AG04449 (cell line): ENCODE data around the gene NTN5.
"Not testable (repeated sequence)": the region's sequence is repeated elsewhere in the genome, so short reads cannot be mapped to it uniquely, and the experiment has no call there.

Experiments used
- CTCF ChIA-PET: fragments of 350-600 bp; formaldehyde crosslinking; extraction: SDS; loops from one replicate; lab custom pipeline; 2021; ENCODE audit warnings: antibody characterized with exemption; lab: Yijun Ruan, JAX
- POLR2A ChIA-PET: fragments of 400-600, 350-600 bp; formaldehyde crosslinking; extraction: SDS; loops from one replicate; lab custom pipeline; 2020; ENCODE audit warnings: antibody characterized with exemption, inconsistent platforms; lab: Yijun Ruan, JAX
- DNase-seq: peaks from one replicate; pipeline ENCODE4 v3.0.0-alpha.2; 2010; ENCODE audit warnings: low read depth, low spot score
- H3K4me3 ChIP-seq: 2 replicates; pipeline ENCODE4 v1.5.1; 2011; ENCODE audit warnings: low read depth, mild to moderate bottlenecking, control low read depth, low read length
- TF ChIP-seq, protein P1 (sequence below): IDR thresholded peaks from one replicate; pipeline ENCODE4 v1.5.1; 2011; ENCODE audit warnings: mild to moderate bottlenecking, moderate library complexity, low read length, control low read depth, inconsistent platforms; ENCODE audit not compliant: insufficient read depth; ENCODE audit errors: missing control alignments

Gene NTN5

DNA sequence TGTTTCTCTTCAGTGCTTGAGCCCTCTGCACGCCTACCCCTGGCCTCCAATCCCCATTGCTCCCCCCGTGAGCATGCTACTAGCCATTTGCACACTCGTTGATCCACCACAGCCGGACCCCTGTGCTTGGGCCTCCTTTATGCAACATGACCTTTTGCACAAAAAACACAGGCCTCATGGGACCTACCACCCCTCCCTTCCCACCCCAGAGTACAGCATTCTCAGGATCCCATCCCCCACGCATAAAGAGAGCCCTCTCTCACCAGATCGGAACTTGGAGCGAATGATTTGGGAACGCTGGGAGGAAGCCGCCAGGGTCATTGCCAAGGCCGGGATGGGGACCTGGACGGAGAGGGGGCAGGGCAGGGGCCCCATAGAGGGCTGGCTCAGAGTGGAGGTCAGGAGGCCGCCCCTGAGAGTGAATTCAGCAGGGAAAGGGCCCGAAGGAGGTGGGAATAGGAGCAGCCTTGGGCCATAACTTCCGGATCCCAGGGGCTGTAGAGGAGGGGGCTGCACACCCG lies 46.0 kb upstream of the NTN5 start:
- POLR2A ChIA-PET = no interaction called here
- no peak for DNase-seq
- TF ChIP-seq, protein P1, sequence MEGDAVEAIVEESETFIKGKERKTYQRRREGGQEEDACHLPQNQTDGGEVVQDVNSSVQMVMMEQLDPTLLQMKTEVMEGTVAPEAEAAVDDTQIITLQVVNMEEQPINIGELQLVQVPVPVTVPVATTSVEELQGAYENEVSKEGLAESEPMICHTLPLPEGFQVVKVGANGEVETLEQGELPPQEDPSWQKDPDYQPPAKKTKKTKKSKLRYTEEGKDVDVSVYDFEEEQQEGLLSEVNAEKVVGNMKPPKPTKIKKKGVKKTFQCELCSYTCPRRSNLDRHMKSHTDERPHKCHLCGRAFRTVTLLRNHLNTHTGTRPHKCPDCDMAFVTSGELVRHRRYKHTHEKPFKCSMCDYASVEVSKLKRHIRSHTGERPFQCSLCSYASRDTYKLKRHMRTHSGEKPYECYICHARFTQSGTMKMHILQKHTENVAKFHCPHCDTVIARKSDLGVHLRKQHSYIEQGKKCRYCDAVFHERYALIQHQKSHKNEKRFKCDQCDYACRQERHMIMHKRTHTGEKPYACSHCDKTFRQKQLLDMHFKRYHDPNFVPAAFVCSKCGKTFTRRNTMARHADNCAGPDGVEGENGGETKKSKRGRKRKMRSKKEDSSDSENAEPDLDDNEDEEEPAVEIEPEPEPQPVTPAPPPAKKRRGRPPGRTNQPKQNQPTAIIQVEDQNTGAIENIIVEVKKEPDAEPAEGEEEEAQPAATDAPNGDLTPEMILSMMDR = no peak
- no peak overlapping the region for H3K4me3 ChIP-seq
- CTCF ChIA-PET = no interaction called here

DNA sequence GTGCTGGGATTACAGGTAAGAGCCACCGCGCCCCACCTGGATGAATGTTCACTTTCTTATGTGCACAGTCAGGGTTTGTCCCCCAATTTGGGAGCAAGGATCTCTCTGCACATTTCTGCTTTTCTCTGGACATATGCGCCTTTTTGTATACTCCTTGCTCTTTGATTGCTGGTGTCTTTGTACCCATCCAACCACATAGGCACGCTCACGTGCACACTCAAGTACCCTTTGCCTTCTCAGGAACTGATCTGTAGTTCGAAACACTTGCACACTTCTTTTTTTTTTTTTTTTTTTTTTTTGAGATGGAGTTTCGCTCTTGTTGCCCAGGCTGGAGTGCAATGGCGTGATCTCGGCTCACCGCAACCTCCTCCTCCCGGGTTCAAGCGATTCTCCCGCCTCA lies 45.3 kb upstream of the NTN5 start:
- DNase-seq, H3K4me3 ChIP-seq: not testable (repeated sequence)
- ChIA-PET CTCF (interaction anchor here (0.8 kb wide), 1 partner anchor 9 kb away, joined by 3 read pairs; no protein-coding TSS in a partner anchor), POLR2A (interaction anchor here (1.2 kb wide), 1 partner anchor 18 kb away, joined by 3 read pairs; no protein-coding TSS in a partner anchor)

DNA sequence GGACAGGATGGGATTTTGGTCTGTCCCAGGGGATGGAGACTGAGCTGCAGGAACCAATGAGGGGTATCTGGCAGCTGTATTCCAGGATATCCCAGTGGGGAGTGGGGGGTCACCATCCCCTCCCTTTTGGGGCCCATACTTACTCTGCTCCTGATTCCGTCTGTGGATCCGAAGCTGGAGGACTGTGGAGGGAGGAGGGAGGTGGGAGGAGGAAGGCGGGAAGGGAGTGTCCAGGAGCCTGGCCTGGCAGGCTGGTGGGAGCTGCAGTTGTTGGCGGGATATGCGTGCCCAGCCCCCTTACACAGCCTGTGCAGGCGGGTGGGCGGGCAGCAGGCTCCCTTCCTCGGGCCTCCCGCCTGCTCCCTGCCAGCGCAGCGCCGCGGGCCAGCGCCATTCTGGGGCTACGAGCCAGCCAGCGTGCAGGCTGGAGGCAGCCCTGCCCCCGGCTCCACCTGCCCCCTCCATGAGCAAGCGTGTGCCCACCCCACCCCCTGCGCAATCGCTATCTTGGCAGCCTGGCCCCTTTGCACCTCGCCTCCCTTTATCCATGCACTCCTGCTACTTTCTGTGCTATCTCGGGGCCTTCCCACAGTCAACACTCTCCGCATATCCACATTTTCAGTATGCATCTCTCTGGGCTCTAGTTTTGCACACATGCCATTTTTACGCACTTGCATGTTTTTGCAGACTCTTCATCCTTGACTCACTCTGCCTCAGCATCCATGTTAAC lies 43.9 kb upstream of the NTN5 start:
- no peak for DNase-seq

GRCh38 chr19:48715681-48716171 lies 42.9 kb upstream of the NTN5 start:
- TF ChIP-seq, protein P1 = no peak
- POLR2A ChIA-PET = interaction anchor here (0.7 kb wide), 1 partner anchor 9 kb away, joined by 3 read pairs; no protein-coding TSS in a partner anchor
- peak overlapping the region; percentile 63 for H3K4me3 ChIP-seq
- CTCF ChIA-PET = interaction anchor here (1.0 to 1.1 kb wide), 2 partner anchors 40 to 127 kb away, joined by 3 to 5 read pairs; no protein-coding TSS in a partner anchor
- DNase-seq = no peak

More for the DNA sequence above, 43.9 kb upstream of the NTN5 start:
- ChIA-PET POLR2A (interaction anchor here (0.7 to 1.2 kb wide), 2 partner anchors 8 to 17 kb away, joined by 3 read pairs; no protein-coding TSS in a partner anchor), CTCF (interaction anchor here (0.8 to 1.1 kb wide), 3 partner anchors 10 to 126 kb away, joined by 3 to 5 read pairs (median 3); no protein-coding TSS in a partner anchor)
- H3K4me3 ChIP-seq = peak overlapping the region; percentile 47
- TF ChIP-seq, protein P1 = no peak

DNA sequence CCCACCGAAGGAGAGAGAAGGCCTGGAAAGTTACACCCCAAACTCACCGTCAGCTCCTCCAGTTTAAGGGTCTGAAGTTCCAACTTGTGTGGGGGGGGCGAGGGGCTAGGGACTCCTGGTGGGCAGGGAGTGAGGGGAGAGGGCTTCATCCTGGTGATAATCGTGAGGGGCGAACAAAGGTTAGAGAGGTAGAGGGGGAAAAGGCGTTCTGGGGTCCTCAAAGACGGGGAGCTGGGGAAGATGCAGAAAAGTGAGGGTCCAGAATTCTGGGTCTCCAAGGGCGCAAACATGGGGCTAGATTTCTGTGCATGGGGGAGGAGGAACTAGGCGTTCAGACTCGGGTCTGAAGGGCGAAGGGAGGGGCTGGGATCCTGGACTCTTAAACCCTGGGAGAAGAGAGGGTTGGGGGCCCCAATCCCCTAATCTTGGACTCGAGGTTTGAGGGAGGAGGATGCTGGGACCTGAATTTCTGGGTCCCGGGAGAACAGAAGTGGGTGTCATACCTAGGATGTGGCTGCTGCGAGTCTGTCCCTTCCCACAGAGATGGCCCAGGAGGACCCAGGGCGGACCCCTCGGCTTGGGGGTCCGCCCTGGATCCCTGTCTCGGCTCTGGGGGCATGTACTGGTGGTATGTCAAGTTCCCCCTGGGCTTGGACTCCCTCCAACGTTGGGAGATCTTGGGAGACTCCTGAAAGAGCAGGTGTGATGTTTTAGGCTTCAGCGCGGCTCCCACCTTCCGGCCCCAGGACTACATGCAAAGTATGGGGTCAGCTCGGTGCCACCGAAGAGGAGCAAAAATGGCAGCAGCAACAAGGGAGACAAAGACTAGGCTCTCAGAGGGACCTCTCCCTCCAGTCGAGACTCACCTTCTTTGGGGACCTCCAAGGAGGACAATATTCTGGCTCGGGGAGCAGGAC lies 42.2 kb upstream of the NTN5 start:
- ChIA-PET CTCF (interaction anchor here (0.7 to 3.5 kb wide), 2 partner anchors 40 to 128 kb away, joined by 3 to 23 read pairs; no protein-coding TSS in a partner anchor), POLR2A (no interaction called here)
- no peak for DNase-seq
- TF ChIP-seq, protein P1 = no peak
- peak overlapping the region; percentile 63 for H3K4me3 ChIP-seq
